CD8-positive, alpha-beta memory T cell (primary cell): ENCODE data around the gene NTN3. TPM values are rescaled to one million over a fixed set of nuclear protein-coding genes. Genes with fewer than 3 reads are reported as not detected.
A peak's percentile ranks its signal among the peaks of the same experiment; 100 is the strongest.

ENCODE experiments used
- CTCF ChIA-PET: fragments of 350-600 bp; sonication (Branson Sonifier 250); formaldehyde crosslinking; loops from one replicate; lab custom pipeline; 2021; ENCODE audit warnings: antibody characterized with exemption; lab: Charles Lee
- POLR2A ChIA-PET: fragments of 350-600 bp; sonication (Branson Sonifier 250); formaldehyde crosslinking; loops from one replicate; lab custom pipeline; 2021; ENCODE audit warnings: antibody characterized with exemption; lab: Charles Lee
- DNase-seq, 5 donors: peaks; one replicate each; pipeline versions ENCODE4 v3.0.0 to v3.0.0-alpha.2; 2020 to 2022; ENCODE audit warnings: mixed read lengths in 1 of 5
- H3K27ac ChIP-seq: one replicate; pipeline ENCODE4 v1.7.0; 2013; ENCODE audit warnings: low read depth, mild to moderate bottlenecking, low read length, moderate library complexity
- H3K27me3 ChIP-seq: 2 replicates; pipeline ENCODE4 v1.7.0; 2013; ENCODE audit warnings: low read length, mild to moderate bottlenecking; ENCODE audit not compliant: insufficient read depth, poor library complexity, severe bottlenecking
- H3K36me3 ChIP-seq: 2 replicates; pipeline ENCODE4 v1.7.0; 2013; ENCODE audit warnings: mild to moderate bottlenecking, low read length, moderate library complexity; ENCODE audit not compliant: insufficient read depth
- H3K4me1 ChIP-seq: 2 replicates; pipeline ENCODE4 v1.7.0; 2013; ENCODE audit warnings: mild to moderate bottlenecking, low read length, moderate library complexity; ENCODE audit not compliant: insufficient read depth
- H3K4me3 ChIP-seq: 2 replicates; pipeline ENCODE4 v1.7.0; 2013; ENCODE audit warnings: mild to moderate bottlenecking, low read length
- H3K9me3 ChIP-seq: 2 replicates; pipeline ENCODE4 v1.7.0; 2013; ENCODE audit warnings: mild to moderate bottlenecking, low read length
- H3K27ac Mint-ChIP-seq, 8 donors: one replicate each; pipeline ENCODE4 v1.8.0; 2020 to 2021; ENCODE audit warnings: mixed read lengths in 8 of 8, mild to moderate bottlenecking in 6 of 8, inconsistent platforms in 3 of 8, moderate library complexity in 3 of 8
- H3K27me3 Mint-ChIP-seq, 2 donors: one replicate each; pipeline ENCODE4 v1.8.0; 2020 to 2021; ENCODE audit warnings: mixed read lengths in 2 of 2, mild to moderate bottlenecking in 1 of 2, moderate library complexity in 1 of 2
- H3K36me3 Mint-ChIP-seq, 3 donors: one replicate each; pipeline ENCODE4 v1.8.0; 2020 to 2021; ENCODE audit warnings: mixed read lengths in 3 of 3, inconsistent platforms in 1 of 3, mild to moderate bottlenecking in 1 of 3
- H3K4me1 Mint-ChIP-seq, 3 donors: one replicate each; pipeline ENCODE4 v1.8.0; 2020 to 2021; ENCODE audit warnings: mixed read lengths in 3 of 3, inconsistent platforms in 1 of 3, mild to moderate bottlenecking in 1 of 3
- H3K4me3 Mint-ChIP-seq, 7 donors: one replicate each; pipeline ENCODE4 v1.8.0; 2020 to 2021; ENCODE audit warnings: mixed read lengths in 7 of 7, mild to moderate bottlenecking in 6 of 7, moderate library complexity in 4 of 7, inconsistent platforms in 2 of 7
- H3K9me3 Mint-ChIP-seq, 5 donors: one replicate each; pipeline ENCODE4 v1.8.0; 2020 to 2022; ENCODE audit warnings: mixed read lengths in 5 of 5, mild to moderate bottlenecking in 3 of 5, moderate library complexity in 2 of 5, inconsistent platforms in 1 of 5
- polyA plus RNA-seq: library from polyadenylated mRNA; unstranded; fragments of 300-500 nt; fragmentation: Illumina TruSeq; gene quantifications from one replicate; pipeline ENCODE4 v1.2.3, GENCODE V29; 2021
- total RNA-seq, 2 experiments: library from RNA; stranded (reverse); gene quantifications; one replicate each; pipeline ENCODE4 v1.2.3, GENCODE V29; 2021

NTN3 gene
- total and polyA plus RNA-seq, 3 experiments from 2014 or later: not detected

DNA sequence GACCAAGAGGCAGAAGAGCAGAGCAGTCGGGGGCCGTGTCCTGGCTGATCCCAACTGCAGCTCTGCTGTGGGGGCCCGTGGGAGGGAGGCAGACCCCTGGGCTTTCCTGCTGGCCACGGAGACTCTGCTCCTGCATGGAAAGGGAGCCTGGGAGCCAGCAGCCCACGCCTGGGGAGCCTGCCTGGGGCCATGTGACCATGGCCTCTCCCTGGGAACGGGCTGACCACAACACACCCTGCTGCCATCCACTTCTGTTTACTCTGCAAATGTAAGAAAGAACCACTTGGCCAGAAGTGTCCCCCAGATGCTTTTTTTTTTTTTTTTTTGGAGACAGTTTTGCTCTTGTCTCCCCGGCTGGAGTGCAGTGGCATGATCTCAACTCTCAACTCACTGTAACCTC, 13.2 kb upstream of the NTN3 start:
- DNase-seq: no peak
- no peaks in the 10 kb centered on the region for H3K27me3 Mint-ChIP-seq
- H3K27me3 ChIP-seq: no peaks in the 10 kb centered on the region
- no peak overlapping the region for H3K27ac ChIP-seq
- no peaks in the 10 kb centered on the region for H3K36me3 ChIP-seq
- no peaks in the 10 kb centered on the region for H3K9me3 Mint-ChIP-seq
- H3K4me1 Mint-ChIP-seq: peaks cover 4 to 10% (median 5%) of the 10 kb centered on the region in 3 donors
- peaks cover 0 to 4% (median 2%) of the 10 kb centered on the region in 3 donors for H3K36me3 Mint-ChIP-seq
- peaks cover 11% of the 10 kb centered on the region for H3K4me1 ChIP-seq
- ChIA-PET CTCF (no interaction called here), POLR2A (no interaction called here)
- peak overlapping the region in 1 of 8 donors; percentile 62 for H3K27ac Mint-ChIP-seq
- H3K4me3 Mint-ChIP-seq: peak overlapping the region in 1 of 7 donors; percentile 29
- H3K9me3 ChIP-seq: no peaks in the 10 kb centered on the region
- no peak overlapping the region for H3K4me3 ChIP-seq

DNA sequence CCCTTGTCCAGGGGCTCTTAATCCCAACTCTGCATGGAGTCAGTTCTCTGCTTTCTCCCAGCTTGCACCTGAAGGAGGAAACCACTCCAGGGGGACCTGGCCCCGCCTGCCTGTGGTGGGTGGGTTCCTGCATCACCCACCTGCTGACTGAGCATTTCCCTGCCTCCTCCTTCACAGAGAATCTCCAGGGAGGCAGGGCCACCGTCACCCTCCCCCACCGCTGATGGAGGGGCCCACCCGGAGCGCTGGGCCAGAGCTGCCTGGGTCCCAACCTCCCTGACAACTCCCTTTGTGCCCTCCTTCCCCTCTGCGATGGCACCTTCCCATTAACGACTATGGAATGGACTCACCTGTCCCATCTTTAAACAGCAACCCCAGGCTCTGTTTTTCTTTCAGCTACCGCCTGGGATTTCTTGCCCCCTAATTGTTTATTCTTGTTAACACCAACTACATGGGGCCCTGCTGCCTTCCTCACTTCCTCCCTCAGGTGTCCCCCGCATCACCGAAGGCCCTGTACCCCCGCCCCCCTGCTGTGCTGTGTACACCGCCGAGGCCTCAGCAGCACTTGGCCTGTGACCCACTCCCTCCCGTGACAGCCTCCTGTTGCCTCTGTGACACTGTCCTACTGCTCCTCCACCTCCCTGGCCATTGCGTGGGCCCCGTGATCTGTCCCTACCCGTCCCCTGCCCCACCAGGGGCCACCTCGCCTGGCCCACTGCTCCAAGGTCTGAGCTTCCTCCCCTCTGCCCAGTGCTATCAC, 12.0 kb upstream of the NTN3 start:
- no peak for DNase-seq
- H3K27me3 Mint-ChIP-seq: no peaks in the 10 kb centered on the region
- Histone ChIP-seq H3K27me3 (no peaks in the 10 kb centered on the region), H3K27ac (peak overlapping the region; percentile 61), H3K36me3 (no peaks in the 10 kb centered on the region), H3K9me3 (no peaks in the 10 kb centered on the region), H3K4me1 (peaks cover 11% of the 10 kb centered on the region), H3K4me3 (peak overlapping the region; percentile 83)
- ChIA-PET CTCF (interaction anchor here (1.0 to 1.8 kb wide), 4 partner anchors 15 to 208 kb away, joined by 3 to 7 read pairs (median 4); partner anchors contain the start of genes CCNF, ECI1 and TBC1D24), POLR2A (interaction anchor here (0.9 to 1.1 kb wide), 3 partner anchors 11 to 494 kb away, joined by 3 to 4 read pairs (median 3); partner anchors contain the start of genes RPS2 and TRAF7)
- peak overlapping the region in 5 of 8 donors; percentile 30 to 90 (median 86) for H3K27ac Mint-ChIP-seq
- H3K36me3 Mint-ChIP-seq: no peaks in the 10 kb centered on the region
- peaks cover 4 to 10% (median 5%) of the 10 kb centered on the region in 3 donors for H3K4me1 Mint-ChIP-seq
- H3K9me3 Mint-ChIP-seq: no peaks in the 10 kb centered on the region
- H3K4me3 Mint-ChIP-seq: peak overlapping the region; percentile 81 to 91 (median 83)

- H3K36me3 Mint-ChIP-seq: no peaks in the 10 kb centered on the region
- peaks cover 4 to 10% (median 5%) of the 10 kb centered on the region in 3 donors for H3K4me1 Mint-ChIP-seq
- no peaks in the 10 kb centered on the region for H3K36me3 ChIP-seq
- peak; percentile 94 to 98 (median 97) for DNase-seq
- peak within 1 kb of the TSS; percentile 83 for H3K4me3 ChIP-seq
- no peaks in the 10 kb centered on the region for H3K9me3 Mint-ChIP-seq
- POLR2A ChIA-PET: interaction anchor here (0.6 to 1.1 kb wide), 6 partner anchors 11 to 495 kb away, joined by 3 to 6 read pairs (median 3); partner anchors contain the start of genes GFER, RPS2 and TRAF7
- peak within 1 kb of the TSS; percentile 81 to 91 (median 83) for H3K4me3 Mint-ChIP-seq
- no peaks in the 10 kb centered on the region for H3K9me3 ChIP-seq
- H3K27me3 ChIP-seq: no peaks in the 10 kb centered on the region
- no peaks in the 10 kb centered on the region for H3K27me3 Mint-ChIP-seq
- CTCF ChIA-PET: interaction anchor here (1.0 to 1.8 kb wide), 4 partner anchors 15 to 208 kb away, joined by 3 to 7 read pairs (median 4); partner anchors contain the start of genes CCNF, ECI1 and TBC1D24
- peak within 1 kb of the TSS in 6 of 8 donors; percentile 30 to 90 (median 71) for H3K27ac Mint-ChIP-seq
- H3K27ac ChIP-seq: peak within 1 kb of the TSS; percentile 61
- peaks cover 11% of the 10 kb centered on the region for H3K4me1 ChIP-seq
Observed at GRCh38 chr16:2459647-2460390, 11.3 kb upstream of the NTN3 start, which contains the start of gene TEDC2. Gene TEDC2, plus strand, starts transcription at chr16:2460109. Its CDS starts 36 bp downstream, at chr16:2460145.

- Mint-ChIP-seq H3K4me1 (peaks cover 4 to 10% (median 5%) of the 10 kb centered on the region in 3 donors), H3K9me3 (no peaks in the 10 kb centered on the region), H3K36me3 (no peaks in the 10 kb centered on the region), H3K27ac (no peak overlapping the region), H3K4me3 (peak overlapping the region in 2 of 7 donors; percentile 19 to 65), H3K27me3 (no peaks in the 10 kb centered on the region)
- Histone ChIP-seq H3K4me3 (peak overlapping the region; percentile 83), H3K4me1 (peaks cover 11% of the 10 kb centered on the region), H3K27me3 (no peaks in the 10 kb centered on the region), H3K9me3 (no peaks in the 10 kb centered on the region), H3K36me3 (no peaks in the 10 kb centered on the region), H3K27ac (peak overlapping the region; percentile 47)
- CTCF ChIA-PET: interaction anchor here (1.0 to 1.8 kb wide), 4 partner anchors 14 to 209 kb away, joined by 3 to 7 read pairs (median 4); partner anchors contain the start of genes CCNF, ECI1 and TBC1D24
- DNase-seq: no peak
- POLR2A ChIA-PET: interaction anchor here (0.6 to 1.1 kb wide), 5 partner anchors 10 to 496 kb away, joined by 3 to 4 read pairs (median 3); partner anchors contain the start of genes GFER, RPS2 and TRAF7
Observed at GRCh38 chr16:2460391-2460713, 10.7 kb upstream of the NTN3 start.

DNA sequence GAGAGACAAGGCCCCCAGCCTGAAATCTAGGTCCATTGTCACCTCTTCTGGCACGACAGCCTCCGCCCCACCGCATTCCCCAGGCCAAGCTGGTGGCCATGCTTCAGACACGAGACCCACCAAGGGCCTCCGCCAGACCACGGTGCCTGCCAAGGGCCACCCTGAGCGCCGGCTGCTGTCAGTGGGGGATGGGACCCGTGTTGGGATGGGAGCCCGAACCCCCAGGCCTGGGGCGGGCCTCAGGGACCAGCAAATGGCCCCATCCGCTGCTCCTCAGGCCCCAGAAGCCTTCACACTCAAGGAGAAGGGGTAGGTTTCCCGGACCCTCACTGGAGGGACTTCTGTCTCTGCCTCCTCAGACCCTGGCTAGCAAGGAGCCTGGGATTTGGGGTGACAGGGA, 10.2 kb upstream of the NTN3 start:
- H3K4me3 Mint-ChIP-seq: peak overlapping the region in 3 of 7 donors; percentile 19 to 27 (median 22)
- H3K27ac Mint-ChIP-seq: no peak overlapping the region
- DNase-seq: no peak
- H3K27me3 ChIP-seq: no peaks in the 10 kb centered on the region
- no peak overlapping the region for H3K27ac ChIP-seq
- no peaks in the 10 kb centered on the region for H3K9me3 ChIP-seq
- peaks cover 11% of the 10 kb centered on the region for H3K4me1 ChIP-seq
- no peaks in the 10 kb centered on the region for H3K36me3 ChIP-seq
- no peaks in the 10 kb centered on the region for H3K9me3 Mint-ChIP-seq
- H3K4me1 Mint-ChIP-seq: peaks cover 4 to 10% (median 5%) of the 10 kb centered on the region in 3 donors
- no peaks in the 10 kb centered on the region for H3K27me3 Mint-ChIP-seq
- POLR2A ChIA-PET: interaction anchor here (0.6 kb wide), 1 partner anchor 899 kb away, joined by 3 read pairs; no protein-coding TSS in a partner anchor
- CTCF ChIA-PET: interaction anchor here (1.8 kb wide), 1 partner anchor 14 kb away, joined by 7 read pairs; the partner anchor contains the start of gene TBC1D24
- no peak overlapping the region for H3K4me3 ChIP-seq
- no peaks in the 10 kb centered on the region for H3K36me3 Mint-ChIP-seq

GRCh38 chr16:2462031-2462866, 8.8 kb upstream of the NTN3 start:
- Histone ChIP-seq H3K4me1 (peaks cover 11% of the 10 kb centered on the region), H3K9me3 (no peaks in the 10 kb centered on the region), H3K27me3 (no peaks in the 10 kb centered on the region), H3K36me3 (no peaks in the 10 kb centered on the region), H3K4me3 (no peak overlapping the region), H3K27ac (no peak overlapping the region)
- CTCF ChIA-PET: no interaction called here
- peaks cover 4 to 10% (median 5%) of the 10 kb centered on the region in 3 donors for H3K4me1 Mint-ChIP-seq
- no peak for DNase-seq
- H3K27me3 Mint-ChIP-seq: peaks cover 5 to 7% of the 10 kb centered on the region in 2 donors
- POLR2A ChIA-PET: no interaction called here
- H3K27ac Mint-ChIP-seq: no peak overlapping the region
- no peaks in the 10 kb centered on the region for H3K9me3 Mint-ChIP-seq
- peak overlapping the region in 1 of 7 donors; percentile 84 for H3K4me3 Mint-ChIP-seq
- H3K36me3 Mint-ChIP-seq: no peaks in the 10 kb centered on the region

GRCh38 chr16:2464333-2464732, 6.8 kb upstream of the NTN3 start:
- Mint-ChIP-seq H3K36me3 (no peaks in the 10 kb centered on the region), H3K27me3 (peaks cover 7 to 13% of the 10 kb centered on the region in 2 donors), H3K9me3 (no peaks in the 10 kb centered on the region), H3K27ac (no peak overlapping the region), H3K4me3 (no peak overlapping the region), H3K4me1 (peaks cover 4 to 12% (median 5%) of the 10 kb centered on the region in 3 donors)
- H3K4me3 ChIP-seq: no peak overlapping the region
- no peaks in the 10 kb centered on the region for H3K36me3 ChIP-seq
- peaks cover 16% of the 10 kb centered on the region for H3K4me1 ChIP-seq
- ChIA-PET CTCF (no interaction called here), POLR2A (interaction anchor here (0.7 kb wide), 2 partner anchors 56 to 989 kb away, joined by 5 to 9 read pairs; partner anchors contain the start of gene AMDHD2)
- no peak for DNase-seq
- no peak overlapping the region for H3K27ac ChIP-seq
- H3K9me3 ChIP-seq: no peaks in the 10 kb centered on the region
- H3K27me3 ChIP-seq: peaks cover 4% of the 10 kb centered on the region
